ENCODE data around the gene BCL11A. TPM values are rescaled to one million over a fixed set of nuclear protein-coding genes. Genes with fewer than 3 reads are reported as not detected.
"Not testable (repeated sequence)": the region's sequence is repeated elsewhere in the genome, so short reads cannot be mapped to it uniquely, and the experiment has no call there.

Gene BCL11A
- total RNA-seq, 4 donors from 2014 or later, result 4.6 to 12.8 (median 9.0) TPM

DNA sequence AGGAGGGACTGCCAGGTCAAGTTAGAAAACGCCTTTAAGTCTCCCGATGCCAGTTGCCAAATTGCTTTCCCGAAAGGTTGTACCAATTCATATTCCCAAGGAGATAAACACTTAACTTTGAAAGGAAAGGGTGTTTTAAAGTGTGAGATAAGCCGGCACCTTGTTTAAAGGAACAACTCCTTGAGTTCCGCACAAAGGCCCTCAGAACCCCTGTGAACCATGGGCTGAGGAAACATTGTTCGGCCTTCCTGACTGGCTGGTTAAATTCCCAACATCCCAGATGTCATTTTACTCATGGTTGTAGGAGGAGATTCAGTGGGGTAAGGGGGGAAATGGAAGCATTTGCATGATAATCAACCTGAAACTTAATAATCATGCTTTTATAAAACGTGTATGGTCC is 126.6 kb downstream of the BCL11A start:
- DNase-seq, result no peak
- Histone ChIP-seq H3K27ac (no peak overlapping the region), H3K9me3 (no peaks in the 10 kb centered on the region), H3K36me3 (no peaks in the 10 kb centered on the region), H3K27me3 (no peaks in the 10 kb centered on the region), H3K4me3 (replicated peaks in 1 of 3) (no peak overlapping the region), H3K4me1 (no peaks in the 10 kb centered on the region)
- TF ChIP-seq, protein P1, sequence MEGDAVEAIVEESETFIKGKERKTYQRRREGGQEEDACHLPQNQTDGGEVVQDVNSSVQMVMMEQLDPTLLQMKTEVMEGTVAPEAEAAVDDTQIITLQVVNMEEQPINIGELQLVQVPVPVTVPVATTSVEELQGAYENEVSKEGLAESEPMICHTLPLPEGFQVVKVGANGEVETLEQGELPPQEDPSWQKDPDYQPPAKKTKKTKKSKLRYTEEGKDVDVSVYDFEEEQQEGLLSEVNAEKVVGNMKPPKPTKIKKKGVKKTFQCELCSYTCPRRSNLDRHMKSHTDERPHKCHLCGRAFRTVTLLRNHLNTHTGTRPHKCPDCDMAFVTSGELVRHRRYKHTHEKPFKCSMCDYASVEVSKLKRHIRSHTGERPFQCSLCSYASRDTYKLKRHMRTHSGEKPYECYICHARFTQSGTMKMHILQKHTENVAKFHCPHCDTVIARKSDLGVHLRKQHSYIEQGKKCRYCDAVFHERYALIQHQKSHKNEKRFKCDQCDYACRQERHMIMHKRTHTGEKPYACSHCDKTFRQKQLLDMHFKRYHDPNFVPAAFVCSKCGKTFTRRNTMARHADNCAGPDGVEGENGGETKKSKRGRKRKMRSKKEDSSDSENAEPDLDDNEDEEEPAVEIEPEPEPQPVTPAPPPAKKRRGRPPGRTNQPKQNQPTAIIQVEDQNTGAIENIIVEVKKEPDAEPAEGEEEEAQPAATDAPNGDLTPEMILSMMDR (IDR thresholded peaks at IDR 0.05), result no peak
- TF ChIP-seq POLR2A (IDR thresholded peaks at IDR 0.05), result no peak
- intact Hi-C loops (cut with DNase I), result no loop called here
- 51 to 57% methylated on average over 7 of the region's 7 CpGs for WGBS, 2 donors

DNA sequence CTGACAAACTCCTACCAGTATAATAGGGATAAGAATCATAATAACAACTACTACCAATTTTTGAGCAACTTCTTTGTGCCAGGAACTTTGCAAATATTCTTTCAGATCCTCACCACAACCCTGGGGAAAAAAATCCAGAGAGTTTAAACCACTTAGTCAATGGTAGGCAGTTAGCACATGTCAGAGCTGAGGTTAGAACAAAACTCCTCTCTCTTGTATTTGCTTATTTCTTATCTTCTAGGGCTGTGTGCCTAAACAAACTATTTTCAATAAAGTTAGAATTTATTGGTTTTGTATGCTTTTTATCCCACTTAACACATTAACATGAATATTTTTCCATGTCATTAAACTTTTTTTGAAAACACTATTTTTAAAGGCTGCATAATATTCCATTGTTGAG is 127.1 kb downstream of the BCL11A start:
- Histone ChIP-seq H3K9me3 (no peaks in the 10 kb centered on the region), H3K36me3 (no peaks in the 10 kb centered on the region), H3K27ac (no peak overlapping the region), H3K4me1 (no peaks in the 10 kb centered on the region), H3K27me3 (no peaks in the 10 kb centered on the region), H3K4me3 (replicated peaks in 1 of 3) (no peak overlapping the region)
- TF ChIP-seq, protein P1 (IDR thresholded peaks at IDR 0.05), result no peak
- TF ChIP-seq POLR2A (IDR thresholded peaks at IDR 0.05), result no peak
- no peak for DNase-seq
- intact Hi-C loops (cut with DNase I), result no loop called here

DNA sequence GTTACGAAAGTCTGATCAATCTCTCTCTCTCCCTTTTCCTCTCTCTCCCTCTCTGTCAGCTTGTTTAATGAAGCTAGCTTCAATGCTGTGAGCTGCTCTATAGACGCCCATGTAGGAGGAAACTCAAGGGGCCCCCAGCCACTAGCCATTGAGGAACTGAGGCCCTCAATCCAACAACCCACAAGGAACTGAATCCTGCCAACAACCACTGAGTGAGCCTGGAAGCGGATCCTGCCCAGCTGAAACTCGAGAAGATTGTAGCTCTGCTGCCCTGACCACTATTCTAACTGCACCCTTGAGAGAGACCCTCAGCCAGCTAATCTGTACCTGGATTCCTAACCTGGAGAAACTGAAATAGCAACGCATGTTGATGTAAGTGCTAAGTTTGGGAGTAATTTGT is 129.2 kb downstream of the BCL11A start:
- WGBS, 2 donors, result 66 to 73% methylated on average over 5 of the region's 5 CpGs
- no peaks in the 10 kb centered on the region for H3K4me1 ChIP-seq
- H3K4me3 ChIP-seq (replicated peaks in 1 of 3), result no peak overlapping the region
- H3K27ac ChIP-seq, result no peak overlapping the region
- no peaks in the 10 kb centered on the region for H3K9me3 ChIP-seq
- no peaks in the 10 kb centered on the region for H3K27me3 ChIP-seq
- intact Hi-C loops (cut with DNase I), result no loop called here
- no peaks in the 10 kb centered on the region for H3K36me3 ChIP-seq
- TF ChIP-seq POLR2A (IDR thresholded peaks at IDR 0.05), result no peak
- TF ChIP-seq, protein P1 (IDR thresholded peaks at IDR 0.05), result no peak
- DNase-seq, result no peak

DNA sequence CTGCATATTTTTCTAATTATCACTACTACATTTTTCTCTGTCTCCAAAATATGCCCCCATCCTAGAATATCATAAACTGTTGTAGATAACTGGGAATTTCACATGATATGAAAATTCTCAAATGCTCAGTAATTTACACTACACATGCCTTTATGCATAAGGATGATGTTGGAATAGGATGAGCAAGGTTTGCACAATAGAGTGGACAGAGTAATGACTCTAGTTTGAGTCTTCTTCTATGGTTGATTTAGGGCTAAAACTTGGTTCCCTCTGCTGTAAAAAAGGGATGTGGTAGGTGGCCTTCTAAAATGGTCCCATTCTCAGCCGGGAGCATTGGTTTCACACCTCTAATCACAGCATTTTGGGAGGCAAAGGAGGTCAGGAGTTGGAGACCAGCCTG is 129.9 kb downstream of the BCL11A start:
- no peak for DNase-seq
- no peaks in the 10 kb centered on the region for H3K27me3 ChIP-seq
- H3K27ac ChIP-seq, result no peak overlapping the region
- H3K36me3 ChIP-seq, result no peaks in the 10 kb centered on the region
- H3K9me3 ChIP-seq, result no peaks in the 10 kb centered on the region
- no peak overlapping the region for H3K4me3 ChIP-seq (replicated peaks in 1 of 3)
- H3K4me1 ChIP-seq, result no peaks in the 10 kb centered on the region
- TF ChIP-seq, protein P1 (IDR thresholded peaks at IDR 0.05), result no peak
- TF ChIP-seq POLR2A (IDR thresholded peaks at IDR 0.05), result no peak
- intact Hi-C loops (cut with DNase I), result no loop called here
- 69 to 94% methylated on average over 1 of the region's 1 CpG for WGBS, 2 donors

DNA sequence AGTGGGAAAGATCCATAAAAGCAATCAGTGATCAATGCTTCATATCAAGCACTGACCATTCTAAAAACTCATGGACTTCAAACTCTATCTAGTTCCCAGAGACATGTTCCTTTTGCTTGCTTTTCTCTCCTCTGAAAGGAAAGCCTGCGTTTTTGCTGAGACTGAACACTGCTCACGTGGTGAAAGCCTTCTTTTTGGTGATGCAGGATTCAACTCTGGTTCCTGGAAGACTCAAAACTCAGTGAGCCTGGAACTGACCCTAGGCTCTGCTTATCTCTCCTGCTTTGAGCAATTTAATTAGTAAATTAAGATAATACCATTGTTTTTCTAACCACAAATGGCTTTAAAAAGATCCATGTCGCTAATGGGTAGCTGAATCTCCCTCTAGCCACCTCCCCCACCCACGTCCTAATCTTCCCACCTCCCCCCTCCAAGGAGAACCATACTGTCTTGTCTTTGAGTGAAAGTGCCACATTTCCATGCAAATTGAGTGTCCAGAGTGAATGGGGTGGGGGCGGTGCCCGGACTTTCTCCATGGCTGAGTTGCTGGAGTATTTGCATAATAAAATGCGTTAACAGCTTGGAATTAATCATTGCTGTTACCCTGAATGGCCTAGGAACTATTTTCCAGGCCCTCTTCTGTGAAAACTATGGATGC is 130.5 kb downstream of the BCL11A start:
- DNase-seq, result no peak
- H3K36me3 ChIP-seq, result no peaks in the 10 kb centered on the region
- TF ChIP-seq, protein P1 (IDR thresholded peaks at IDR 0.05), result no peak
- no peak for TF ChIP-seq POLR2A (IDR thresholded peaks at IDR 0.05)
- no peaks in the 10 kb centered on the region for H3K9me3 ChIP-seq
- 51 to 53% methylated on average over 7 of the region's 7 CpGs for WGBS, 2 donors
- H3K27me3 ChIP-seq, result no peaks in the 10 kb centered on the region
- no peak overlapping the region for H3K27ac ChIP-seq
- H3K4me1 ChIP-seq, result no peaks in the 10 kb centered on the region
- no peak overlapping the region for H3K4me3 ChIP-seq (replicated peaks in 1 of 3)
- intact Hi-C loops (cut with DNase I), result no loop called here

DNA sequence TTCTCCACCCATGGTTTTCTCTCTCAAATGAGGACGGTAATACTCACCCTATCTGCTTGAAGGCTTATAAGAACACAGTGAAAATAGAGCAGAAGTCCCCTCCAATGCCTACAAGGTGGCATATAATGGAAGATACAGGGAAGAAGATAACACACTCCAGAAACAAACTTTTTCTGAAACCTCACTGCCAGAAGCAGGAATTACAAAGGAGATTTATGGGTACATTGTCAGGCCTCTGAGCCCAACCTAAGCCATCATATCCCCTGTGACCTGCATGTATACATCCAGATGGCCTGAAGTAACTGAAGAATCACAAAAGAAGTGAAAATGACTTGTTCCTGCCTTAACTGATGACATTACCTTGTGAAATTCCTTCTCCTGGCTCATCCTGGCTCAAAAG is 136.2 kb downstream of the BCL11A start:
- H3K27me3 ChIP-seq; DNase-seq; intact Hi-C loops (cut with DNase I); H3K9me3 ChIP-seq; H3K4me3 ChIP-seq (replicated peaks in 1 of 3); H3K4me1 ChIP-seq; H3K27ac ChIP-seq; H3K36me3 ChIP-seq: not testable (repeated sequence)
- WGBS, 2 donors, result 78 to 89% methylated on average over 1 of the region's 1 CpG
